BE2C (cell line): Measurements from ENCODE around the gene TMA16.

Source experiments
- DNase-seq: peaks from one replicate; pipeline ENCODE4 v3.0.0-alpha.2; 2020
- H3K27me3 ChIP-seq: fragments of 250-450 bp; sonication (Bioruptor Pico); 2 replicates; pipeline ENCODE4 v1.5.1; 2020; ENCODE audit warnings: mild to moderate bottlenecking
- H3K36me3 ChIP-seq: fragments of 250-450 bp; sonication (Bioruptor Pico); 2 replicates; pipeline ENCODE4 v1.5.1; 2020; ENCODE audit warnings: mild to moderate bottlenecking
- H3K4me1 ChIP-seq: fragments of 250-450 bp; sonication (Bioruptor Pico); 2 replicates; pipeline ENCODE4 v1.5.1; 2020
- H3K4me3 ChIP-seq: 2 replicates; pipeline ENCODE4 v1.5.1; 2011; ENCODE audit warnings: low read depth, low read length
- H3K9me3 ChIP-seq: fragments of 250-450 bp; sonication (Bioruptor Pico); 2 replicates; pipeline ENCODE4 v1.5.1; 2020
- TF ChIP-seq, protein P1 (sequence below): IDR thresholded peaks from 2 replicates; pipeline ENCODE4 v1.5.1; 2012; ENCODE audit warnings: mild to moderate bottlenecking, low read depth, low read length

TMA16 gene

DNA sequence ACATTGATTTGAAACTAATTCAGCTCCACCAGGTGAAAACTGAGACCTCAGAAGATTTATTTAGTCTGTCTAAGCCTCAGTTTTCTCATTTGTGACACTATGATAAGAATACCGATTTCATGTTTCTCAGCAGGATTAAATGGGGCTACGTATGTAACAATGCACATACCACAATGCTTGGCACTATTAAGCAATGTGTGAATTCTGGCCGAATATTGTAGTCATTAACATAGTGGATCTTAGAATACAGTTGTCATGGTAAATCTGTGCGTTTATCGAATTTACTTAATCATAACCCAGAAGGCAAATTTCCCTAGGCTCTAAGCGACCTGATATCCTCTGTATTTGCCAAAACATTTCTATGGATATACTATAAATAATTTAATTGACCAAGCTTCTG, 69.1 kb downstream of the TMA16 start:
- H3K9me3 ChIP-seq, result no peaks in the 10 kb centered on the region
- DNase-seq, result no peak
- TF ChIP-seq, protein P1, sequence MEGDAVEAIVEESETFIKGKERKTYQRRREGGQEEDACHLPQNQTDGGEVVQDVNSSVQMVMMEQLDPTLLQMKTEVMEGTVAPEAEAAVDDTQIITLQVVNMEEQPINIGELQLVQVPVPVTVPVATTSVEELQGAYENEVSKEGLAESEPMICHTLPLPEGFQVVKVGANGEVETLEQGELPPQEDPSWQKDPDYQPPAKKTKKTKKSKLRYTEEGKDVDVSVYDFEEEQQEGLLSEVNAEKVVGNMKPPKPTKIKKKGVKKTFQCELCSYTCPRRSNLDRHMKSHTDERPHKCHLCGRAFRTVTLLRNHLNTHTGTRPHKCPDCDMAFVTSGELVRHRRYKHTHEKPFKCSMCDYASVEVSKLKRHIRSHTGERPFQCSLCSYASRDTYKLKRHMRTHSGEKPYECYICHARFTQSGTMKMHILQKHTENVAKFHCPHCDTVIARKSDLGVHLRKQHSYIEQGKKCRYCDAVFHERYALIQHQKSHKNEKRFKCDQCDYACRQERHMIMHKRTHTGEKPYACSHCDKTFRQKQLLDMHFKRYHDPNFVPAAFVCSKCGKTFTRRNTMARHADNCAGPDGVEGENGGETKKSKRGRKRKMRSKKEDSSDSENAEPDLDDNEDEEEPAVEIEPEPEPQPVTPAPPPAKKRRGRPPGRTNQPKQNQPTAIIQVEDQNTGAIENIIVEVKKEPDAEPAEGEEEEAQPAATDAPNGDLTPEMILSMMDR, result no peak
- H3K36me3 ChIP-seq, result no peaks in the 10 kb centered on the region
- no peak overlapping the region for H3K4me3 ChIP-seq
- no peaks in the 10 kb centered on the region for H3K4me1 ChIP-seq
- H3K27me3 ChIP-seq, result peaks cover 4% of the 10 kb centered on the region

DNA sequence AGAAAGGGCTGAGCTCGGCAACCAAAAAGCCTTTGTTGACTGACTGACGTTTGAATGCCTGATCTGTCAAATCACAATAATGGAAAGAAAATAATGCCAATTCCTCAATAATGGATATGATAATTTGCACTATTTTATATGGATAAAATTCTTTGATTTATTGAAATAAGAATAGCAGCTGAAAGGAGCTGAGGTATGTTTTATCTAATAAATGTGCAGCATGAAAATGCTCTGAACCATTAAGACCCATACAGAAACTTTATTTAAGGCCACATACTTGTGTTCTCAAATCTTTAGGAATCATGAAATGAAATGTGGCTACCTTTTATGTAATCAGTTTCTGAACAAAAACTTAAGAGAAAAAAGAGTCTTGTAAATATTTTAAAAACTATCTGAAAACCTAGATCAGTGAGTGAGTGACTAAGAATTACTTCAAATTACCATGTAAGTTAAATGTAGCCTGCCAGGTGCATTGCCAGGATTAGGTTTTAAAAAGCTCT, 69.8 kb downstream of the TMA16 start:
- DNase-seq, result no peak
- Histone ChIP-seq H3K4me1 (no peaks in the 10 kb centered on the region), H3K27me3 (peaks cover 4% of the 10 kb centered on the region), H3K36me3 (no peaks in the 10 kb centered on the region), H3K9me3 (no peaks in the 10 kb centered on the region), H3K4me3 (no peak overlapping the region)
- TF ChIP-seq, protein P1, result no peak

DNA sequence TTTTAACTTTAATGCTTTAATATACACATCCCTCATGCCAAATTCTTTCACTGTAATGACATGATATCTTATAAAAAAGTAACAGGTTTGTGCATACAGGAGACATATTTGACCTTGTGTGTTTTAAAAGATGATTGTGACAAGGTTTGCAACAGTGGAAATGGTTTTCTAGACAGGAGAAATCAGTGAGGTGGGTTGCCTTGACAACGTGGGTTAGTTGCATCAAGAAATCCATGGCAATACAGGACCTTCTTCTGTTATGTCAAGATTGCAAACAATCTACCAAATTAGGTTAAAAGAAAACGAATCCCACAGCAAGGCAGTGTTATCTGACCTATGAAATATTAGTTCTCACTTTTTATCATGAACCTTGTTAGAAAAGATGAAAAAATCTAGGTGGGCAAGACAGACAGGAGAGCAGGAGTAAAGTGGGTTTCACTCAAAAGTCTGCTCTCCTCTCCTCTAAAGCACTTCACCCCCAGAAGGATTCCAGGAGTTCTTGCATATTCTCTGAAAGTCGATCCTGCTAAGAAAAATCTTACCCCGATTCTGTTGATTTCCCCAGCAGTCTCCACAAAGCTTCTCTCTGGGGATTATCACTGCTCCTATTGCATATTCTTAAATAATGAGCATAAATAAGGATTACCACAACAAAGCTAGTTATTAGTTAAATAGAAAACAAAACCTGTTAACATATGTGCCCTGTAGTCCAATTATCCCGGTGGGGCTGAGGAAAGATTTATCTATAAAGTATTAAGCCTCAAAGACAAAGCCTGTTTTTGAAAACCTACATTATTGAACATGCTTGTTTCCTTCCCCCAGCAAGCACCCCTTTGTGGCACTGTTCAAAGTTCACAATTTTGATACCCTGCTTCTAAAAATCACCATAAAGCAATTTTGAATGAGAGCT, 71.0 kb downstream of the TMA16 start:
- H3K9me3 ChIP-seq, result no peaks in the 10 kb centered on the region
- TF ChIP-seq, protein P1, result no peak
- no peak for DNase-seq
- H3K4me3 ChIP-seq, result no peak overlapping the region
- H3K27me3 ChIP-seq, result peaks cover 4% of the 10 kb centered on the region
- H3K36me3 ChIP-seq, result no peaks in the 10 kb centered on the region
- no peaks in the 10 kb centered on the region for H3K4me1 ChIP-seq

DNA sequence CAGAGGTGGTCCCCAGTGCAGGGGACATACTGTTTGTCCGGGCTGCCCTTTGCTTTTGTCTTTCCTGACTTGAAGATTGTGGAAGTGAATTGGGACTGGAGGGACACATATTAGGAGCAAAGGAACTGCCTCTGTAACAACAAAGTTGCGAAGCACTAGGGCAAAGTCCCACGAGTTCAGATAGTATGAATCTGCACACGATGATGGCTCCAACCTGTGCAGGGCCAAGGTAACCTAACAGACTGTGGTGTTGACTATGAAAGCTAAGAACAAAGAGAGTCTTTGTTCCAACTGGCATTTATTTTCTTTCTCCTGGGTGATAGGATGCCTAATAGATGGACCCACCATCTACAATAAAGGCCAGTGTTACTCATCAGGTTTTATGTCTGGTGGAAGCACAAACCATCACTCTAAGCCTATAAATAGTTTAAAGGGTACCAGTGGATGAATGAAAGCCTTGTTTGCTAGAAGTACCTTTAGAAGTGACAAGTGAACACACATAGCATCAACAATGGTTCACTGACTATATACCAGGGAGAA, 71.8 kb downstream of the TMA16 start:
- H3K9me3 ChIP-seq, result no peaks in the 10 kb centered on the region
- TF ChIP-seq, protein P1, result no peak
- no peak overlapping the region for H3K4me3 ChIP-seq
- no peaks in the 10 kb centered on the region for H3K4me1 ChIP-seq
- H3K36me3 ChIP-seq, result no peaks in the 10 kb centered on the region
- peaks cover 4% of the 10 kb centered on the region for H3K27me3 ChIP-seq
- DNase-seq, result no peak

DNA sequence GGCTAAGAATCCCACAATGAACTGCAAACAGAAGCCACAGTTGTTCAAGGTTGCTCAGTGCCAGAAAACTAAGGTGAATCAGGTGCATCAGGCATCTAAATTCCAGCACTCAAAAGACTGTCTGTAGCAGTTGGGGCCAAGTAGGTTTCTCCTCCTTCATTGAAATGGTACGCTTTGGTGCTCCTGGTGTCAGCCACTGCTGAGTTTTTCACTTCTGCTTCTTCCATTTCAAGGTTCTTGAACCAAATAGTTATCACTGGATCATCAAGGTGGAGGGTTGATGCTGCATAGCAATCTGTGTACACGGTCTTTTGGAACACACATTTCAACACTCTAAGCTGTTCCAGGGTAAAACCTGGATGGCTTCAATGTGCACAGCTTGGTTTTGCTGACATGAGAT, 74.4 kb downstream of the TMA16 start:
- H3K4me1 ChIP-seq, result no peaks in the 10 kb centered on the region
- H3K36me3 ChIP-seq, result no peaks in the 10 kb centered on the region
- H3K9me3 ChIP-seq, result no peaks in the 10 kb centered on the region
- DNase-seq, result no peak
- peaks cover 4% of the 10 kb centered on the region for H3K27me3 ChIP-seq
- no peak overlapping the region for H3K4me3 ChIP-seq
- TF ChIP-seq, protein P1, result no peak
